SK-N-SH (cell line): ENCODE results near the gene LURAP1L. TPM values are rescaled to one million over a fixed set of nuclear protein-coding genes. Genes with fewer than 3 reads are reported as not detected.

Experiments used
- CTCF ChIA-PET: fragments of 300-600, 350-600 bp; formaldehyde crosslinking; extraction: SDS; loops from one replicate; lab custom pipeline; 2021; lab: Yijun Ruan, JAX
- POLR2A ChIA-PET: fragments of 350-600 bp; sonication (Branson Sonifier 250); formaldehyde crosslinking; extraction: SDS; loops from one replicate; lab custom pipeline; 2020; ENCODE audit warnings: antibody characterized with exemption, inconsistent platforms; lab: Yijun Ruan, JAX
- DNase-seq: peaks from one replicate; pipeline ENCODE4 v3.0.0; 2012
- H2AFZ ChIP-seq: fragments of 200-600 bp; sonication (generic); 2 replicates; pipeline ENCODE4 v1.8.1; 2016; ENCODE audit warnings: antibody characterized with exemption, mild to moderate bottlenecking, low read depth
- H3F3A ChIP-seq: fragments of 200-600 bp; sonication (generic); replicated peaks from 2 replicates; pipeline ENCODE3; 2016; ENCODE audit warnings: antibody characterized with exemption, mild to moderate bottlenecking; ENCODE audit not compliant: insufficient read depth
- H3K27ac ChIP-seq, 2 experiments: fragments of 200-500 bp in 1 of 2; fragments of 200-600 bp in 1 of 2; sonication (Bioruptor generic) in 1 of 2; sonication (generic), shearing (Covaris generic) in 1 of 2; 2 replicates each; pipeline versions ENCODE4 v1.5.1 to v1.6.1; 2014 to 2016; ENCODE audit warnings: low read depth in 2 of 2, inconsistent platforms in 1 of 2, low read length in 1 of 2, mild to moderate bottlenecking in 1 of 2, mixed read lengths in 1 of 2
- H3K27me3 ChIP-seq: fragments of 200-600 bp; sonication (generic), shearing (Covaris generic); 2 replicates; pipeline ENCODE4 v1.6.1; 2016; ENCODE audit warnings: mixed run types; ENCODE audit not compliant: insufficient read depth
- H3K36me3 ChIP-seq, 2 experiments: fragments of 200-500 bp in 1 of 2; fragments of 200-600 bp in 1 of 2; sonication (Bioruptor generic) in 1 of 2; sonication (generic) in 1 of 2; replicated peaks in 1 of 2; 2 replicates each; pipeline versions ENCODE3 to v1.5.1; 2014 to 2016; ENCODE audit warnings: low read length in 1 of 2, mild to moderate bottlenecking in 1 of 2; ENCODE audit not compliant: insufficient read depth in 2 of 2, control insufficient read depth in 1 of 2
- H3K4me1 ChIP-seq, 2 experiments: fragments of 200-500 bp in 1 of 2; fragments of 200-600 bp in 1 of 2; sonication (Bioruptor generic) in 1 of 2; sonication (generic), shearing (Covaris generic) in 1 of 2; 2 replicates each; pipeline versions ENCODE4 v1.5.1 to v1.6.1; 2014 to 2016; ENCODE audit warnings: low read depth in 1 of 2, low read length in 1 of 2, mixed run types in 1 of 2; ENCODE audit not compliant: insufficient read depth in 2 of 2, control insufficient read depth in 1 of 2
- H3K4me2 ChIP-seq: fragments of 200-600 bp; sonication (generic), shearing (Covaris generic); 2 replicates; pipeline ENCODE4 v1.6.1; 2017; ENCODE audit warnings: mixed run types
- H3K4me3 ChIP-seq, 2 experiments: fragments of 200-500 bp in 1 of 2; fragments of 200-600 bp in 1 of 2; sonication (Bioruptor generic) in 1 of 2; sonication (generic), shearing (Covaris generic) in 1 of 2; 2 replicates each; pipeline versions ENCODE4 v1.5.1 to v1.8.1; 2014 to 2016; ENCODE audit warnings: low read depth in 2 of 2, inconsistent platforms in 1 of 2, low read length in 1 of 2, mild to moderate bottlenecking in 1 of 2, mixed read lengths in 1 of 2, moderate library complexity in 1 of 2
- H3K79me2 ChIP-seq: fragments of 200-600 bp; sonication (generic); 2 replicates; pipeline ENCODE4 v1.8.1; 2017; ENCODE audit warnings: mild to moderate bottlenecking; ENCODE audit not compliant: insufficient read depth
- H3K9ac ChIP-seq: fragments of 200-600 bp; sonication (generic); 2 replicates; pipeline ENCODE4 v1.6.1; 2017; ENCODE audit warnings: mixed run types
- H3K9me2 ChIP-seq: fragments of 200-600 bp; sonication (generic); 2 replicates; pipeline ENCODE4 v1.6.1; 2017; ENCODE audit warnings: mixed run types
- H3K9me3 ChIP-seq: fragments of 200-600 bp; sonication (generic); 2 replicates; pipeline ENCODE4 v1.6.1; 2017; ENCODE audit warnings: mixed run types, mild to moderate bottlenecking, moderate library complexity
- H4K20me1 ChIP-seq: fragments of 200-600 bp; sonication (generic); 2 replicates; pipeline ENCODE4 v1.6.1; 2017; ENCODE audit warnings: mild to moderate bottlenecking, mixed run types; ENCODE audit not compliant: insufficient read depth
- CHD2 ChIP-seq: fragments of 150-350 bp; IDR thresholded peaks from 2 replicates; pipeline ENCODE4 v1.6.1; 2018; ENCODE audit warnings: low read length; ENCODE audit not compliant: partially characterized antibody
- ELF1 ChIP-seq: IDR thresholded peaks from 2 replicates; pipeline ENCODE4 v1.4.0; 2012
- EP300 ChIP-seq, 2 experiments: IDR thresholded peaks; 2 replicates each; pipeline versions ENCODE4 v1.4.0 to v1.6.1; 2012; ENCODE audit warnings: borderline replicate concordance in 1 of 2, low read depth in 1 of 2, low read length in 1 of 2
- FOXJ3 ChIP-seq: sonication (generic); formaldehyde crosslinking; IDR thresholded peaks from 2 replicates; pipeline ENCODE4 v1.5.1; 2020; ENCODE audit warnings: mild to moderate bottlenecking, missing genetic modification reagents
- MEF2A ChIP-seq: IDR thresholded peaks from 2 replicates; pipeline ENCODE4 v1.4.0; 2012; ENCODE audit warnings: low read depth, borderline replicate concordance
- MXI1 ChIP-seq: IDR thresholded peaks from 2 replicates; pipeline ENCODE4 v1.6.1; 2012; ENCODE audit warnings: mild to moderate bottlenecking, low read depth, low read length, improper control_type of control experiment
- NFIC ChIP-seq: IDR thresholded peaks from 2 replicates; pipeline ENCODE4 v1.4.0; 2012; ENCODE audit warnings: borderline replicate concordance
- RFX5 ChIP-seq: IDR thresholded peaks from 2 replicates; pipeline ENCODE4 v1.6.1; 2012; ENCODE audit warnings: mild to moderate bottlenecking, improper control_type of control experiment, low read length
- SMC3 ChIP-seq: IDR thresholded peaks from 2 replicates; pipeline ENCODE4 v1.6.1; 2012; ENCODE audit warnings: low read depth, low read length, improper control_type of control experiment
- TCF12 ChIP-seq: IDR thresholded peaks from 2 replicates; pipeline ENCODE4 v1.4.0; 2012
- TEAD4 ChIP-seq: IDR thresholded peaks from 2 replicates; pipeline ENCODE4 v1.4.0; 2012; ENCODE audit warnings: mild to moderate bottlenecking, borderline replicate concordance; ENCODE audit not compliant: insufficient read depth
- WGBS: methylation state at CpG from one replicate; pipeline ENCODE4 v1.1.6; 2017; ENCODE audit warnings: low lambda C conversion rate; 5-methylcytosine and 5-hydroxymethylcytosine counted together
- polyA plus RNA-seq, 3 experiments: library from polyadenylated mRNA; depleted of rRNA; stranded (reverse); fragments of >200 nt; gene quantifications; 2 replicates each; pipeline ENCODE4 v1.2.3, GENCODE V29; 2012
- TF ChIP-seq, protein P1 (sequence below): IDR thresholded peaks from 2 replicates; pipeline ENCODE4 v1.4.0; 2012; ENCODE audit warnings: low read depth, borderline replicate concordance
- TF ChIP-seq, protein P2 (sequence below): fragments of 200-600 bp; sonication (generic); IDR thresholded peaks from 2 replicates; pipeline ENCODE4 v1.6.1; 2017; ENCODE audit warnings: antibody characterized with exemption, mild to moderate bottlenecking, moderate library complexity
- TF ChIP-seq, protein P3 (sequence below): IDR thresholded peaks from 2 replicates; pipeline ENCODE4 v1.6.1; 2012; ENCODE audit warnings: mild to moderate bottlenecking, low read depth, low read length, moderate library complexity

LURAP1L gene
- polyA plus RNA-seq, 1 of the 3 experiments (the other 2 are of a cell fraction), result 3.4 TPM

DNA sequence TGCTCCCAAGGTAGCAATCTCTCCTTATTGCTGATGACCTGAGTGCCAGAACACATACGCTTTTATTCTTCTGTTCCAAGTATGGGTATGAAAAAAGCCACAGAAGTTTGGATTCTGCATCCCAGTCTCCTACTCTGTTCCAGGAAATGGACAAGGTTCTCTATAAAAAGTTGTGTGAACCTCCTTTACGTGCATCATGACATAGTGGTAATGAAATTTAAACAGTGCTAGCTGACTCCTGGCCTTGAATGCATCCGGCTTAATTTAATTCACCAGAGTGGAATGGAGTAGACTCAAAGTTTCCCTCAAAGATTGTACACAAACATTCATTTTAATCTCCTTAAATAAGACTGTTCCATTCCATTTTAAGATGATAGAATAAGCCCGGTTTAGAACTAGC, 68.9 kb downstream of the LURAP1L start:
- TF ChIP-seq TCF12, result no peak
- no peak for TF ChIP-seq NFIC
- no peak for TF ChIP-seq CHD2
- TF ChIP-seq TEAD4, result no peak
- no peak for TF ChIP-seq ELF1
- TF ChIP-seq EP300 (IDR thresholded peaks at IDR 0.05; ENCODE audit: borderline replicate concordance in 1 of 2, low read depth in 1 of 2, low read length in 1 of 2), result no peak
- no peak for TF ChIP-seq FOXJ3 (CRISPR knock-in tag)
- TF ChIP-seq, protein P1, sequence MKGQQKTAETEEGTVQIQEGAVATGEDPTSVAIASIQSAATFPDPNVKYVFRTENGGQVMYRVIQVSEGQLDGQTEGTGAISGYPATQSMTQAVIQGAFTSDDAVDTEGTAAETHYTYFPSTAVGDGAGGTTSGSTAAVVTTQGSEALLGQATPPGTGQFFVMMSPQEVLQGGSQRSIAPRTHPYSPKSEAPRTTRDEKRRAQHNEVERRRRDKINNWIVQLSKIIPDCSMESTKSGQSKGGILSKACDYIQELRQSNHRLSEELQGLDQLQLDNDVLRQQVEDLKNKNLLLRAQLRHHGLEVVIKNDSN, result no peak
- TF ChIP-seq MXI1, result no peak
- TF ChIP-seq, protein P2, sequence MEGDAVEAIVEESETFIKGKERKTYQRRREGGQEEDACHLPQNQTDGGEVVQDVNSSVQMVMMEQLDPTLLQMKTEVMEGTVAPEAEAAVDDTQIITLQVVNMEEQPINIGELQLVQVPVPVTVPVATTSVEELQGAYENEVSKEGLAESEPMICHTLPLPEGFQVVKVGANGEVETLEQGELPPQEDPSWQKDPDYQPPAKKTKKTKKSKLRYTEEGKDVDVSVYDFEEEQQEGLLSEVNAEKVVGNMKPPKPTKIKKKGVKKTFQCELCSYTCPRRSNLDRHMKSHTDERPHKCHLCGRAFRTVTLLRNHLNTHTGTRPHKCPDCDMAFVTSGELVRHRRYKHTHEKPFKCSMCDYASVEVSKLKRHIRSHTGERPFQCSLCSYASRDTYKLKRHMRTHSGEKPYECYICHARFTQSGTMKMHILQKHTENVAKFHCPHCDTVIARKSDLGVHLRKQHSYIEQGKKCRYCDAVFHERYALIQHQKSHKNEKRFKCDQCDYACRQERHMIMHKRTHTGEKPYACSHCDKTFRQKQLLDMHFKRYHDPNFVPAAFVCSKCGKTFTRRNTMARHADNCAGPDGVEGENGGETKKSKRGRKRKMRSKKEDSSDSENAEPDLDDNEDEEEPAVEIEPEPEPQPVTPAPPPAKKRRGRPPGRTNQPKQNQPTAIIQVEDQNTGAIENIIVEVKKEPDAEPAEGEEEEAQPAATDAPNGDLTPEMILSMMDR, result no peak
- TF ChIP-seq, protein P3, sequence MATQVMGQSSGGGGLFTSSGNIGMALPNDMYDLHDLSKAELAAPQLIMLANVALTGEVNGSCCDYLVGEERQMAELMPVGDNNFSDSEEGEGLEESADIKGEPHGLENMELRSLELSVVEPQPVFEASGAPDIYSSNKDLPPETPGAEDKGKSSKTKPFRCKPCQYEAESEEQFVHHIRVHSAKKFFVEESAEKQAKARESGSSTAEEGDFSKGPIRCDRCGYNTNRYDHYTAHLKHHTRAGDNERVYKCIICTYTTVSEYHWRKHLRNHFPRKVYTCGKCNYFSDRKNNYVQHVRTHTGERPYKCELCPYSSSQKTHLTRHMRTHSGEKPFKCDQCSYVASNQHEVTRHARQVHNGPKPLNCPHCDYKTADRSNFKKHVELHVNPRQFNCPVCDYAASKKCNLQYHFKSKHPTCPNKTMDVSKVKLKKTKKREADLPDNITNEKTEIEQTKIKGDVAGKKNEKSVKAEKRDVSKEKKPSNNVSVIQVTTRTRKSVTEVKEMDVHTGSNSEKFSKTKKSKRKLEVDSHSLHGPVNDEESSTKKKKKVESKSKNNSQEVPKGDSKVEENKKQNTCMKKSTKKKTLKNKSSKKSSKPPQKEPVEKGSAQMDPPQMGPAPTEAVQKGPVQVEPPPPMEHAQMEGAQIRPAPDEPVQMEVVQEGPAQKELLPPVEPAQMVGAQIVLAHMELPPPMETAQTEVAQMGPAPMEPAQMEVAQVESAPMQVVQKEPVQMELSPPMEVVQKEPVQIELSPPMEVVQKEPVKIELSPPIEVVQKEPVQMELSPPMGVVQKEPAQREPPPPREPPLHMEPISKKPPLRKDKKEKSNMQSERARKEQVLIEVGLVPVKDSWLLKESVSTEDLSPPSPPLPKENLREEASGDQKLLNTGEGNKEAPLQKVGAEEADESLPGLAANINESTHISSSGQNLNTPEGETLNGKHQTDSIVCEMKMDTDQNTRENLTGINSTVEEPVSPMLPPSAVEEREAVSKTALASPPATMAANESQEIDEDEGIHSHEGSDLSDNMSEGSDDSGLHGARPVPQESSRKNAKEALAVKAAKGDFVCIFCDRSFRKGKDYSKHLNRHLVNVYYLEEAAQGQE, result no peak
- no peak for TF ChIP-seq SMC3
- no peak for TF ChIP-seq RFX5
- TF ChIP-seq MEF2A, result no peak
- no peak overlapping the region for H3K27ac ChIP-seq
- no peak overlapping the region for H3K4me2 ChIP-seq
- H3K9me2 ChIP-seq, result no peaks in the 10 kb centered on the region; the same call in 1 of the 2 replicates
- H3K9me3 ChIP-seq, result no peaks in the 10 kb centered on the region; the same call in 1 of the 2 replicates
- ChIA-PET CTCF (no interaction called here), POLR2A (no interaction called here)
- no peaks in the 10 kb centered on the region for H4K20me1 ChIP-seq
- no peak overlapping the region for H3K9ac ChIP-seq
- H3K4me3 ChIP-seq, result no peak overlapping the region
- H2AFZ ChIP-seq, result peak overlapping the region; percentile 32; the same call in 1 of the 2 replicates
- no peaks in the 10 kb centered on the region for H3K79me2 ChIP-seq
- 82% methylated on average over 4 of the region's 4 CpGs for WGBS
- H3K27me3 ChIP-seq, result no peaks in the 10 kb centered on the region
- no peaks in the 10 kb centered on the region for H3F3A ChIP-seq
- DNase-seq, result no peak
- no peaks in the 10 kb centered on the region for H3K4me1 ChIP-seq
- H3K36me3 ChIP-seq, result no peaks in the 10 kb centered on the region
